Adrenal gland (tissue), 12 donors: Measurements from ENCODE around the gene KIF26B. TPM values are rescaled to one million over a fixed set of nuclear protein-coding genes. Genes with fewer than 3 reads are reported as not detected.
"Not testable (repeated sequence)": the region's sequence is repeated elsewhere in the genome, so short reads cannot be mapped to it uniquely, and the experiment has no call there.

Experiments
- DNase-seq, 7 donors: peaks; one replicate each; pipeline ENCODE4 v3.0.0-alpha.2; 2019 to 2020
- H3K27ac ChIP-seq, 5 donors: fragments of 200-600 bp; sonication (generic) in 4 of 5; 1 replicate in 3 of 5; 2 replicates in 2 of 5; pipeline versions ENCODE4 v1.5.1 to v1.8.0; 2016 to 2020; ENCODE audit warnings: mild to moderate bottlenecking in 1 of 5
- H3K27me3 ChIP-seq: fragments of 200-600 bp; 2 replicates; pipeline ENCODE4 v1.8.0; 2021
- H3K36me3 ChIP-seq, 2 donors: fragments of 200-600 bp; replicated peaks in 1 of 2; 1 replicate in 1 of 2; 2 replicates in 1 of 2; pipeline versions ENCODE4 v1.5.1 to v1.8.0; 2018 to 2022
- H3K4me1 ChIP-seq, 2 donors: fragments of 200-600 bp; replicated peaks in 1 of 2; 1 replicate in 1 of 2; 2 replicates in 1 of 2; pipeline versions ENCODE4 v1.5.1 to v1.8.0; 2018 to 2021
- H3K4me3 ChIP-seq, 4 donors: fragments of 200-600 bp; sonication (generic) in 3 of 4; one replicate each; pipeline ENCODE4 v1.5.1; 2016 to 2018
- H3K9me3 ChIP-seq, 3 donors: fragments of 200-600 bp; sonication (generic) in 1 of 3; replicated peaks in 1 of 3; 1 replicate in 2 of 3; 2 replicates in 1 of 3; pipeline versions ENCODE4 v1.5.1 to v1.8.0; 2016 to 2021
- POLR2A ChIP-seq, 2 donors: fragments of 450-650 bp; IDR thresholded peaks; one replicate each; pipeline ENCODE4 v1.6.1; 2017; ENCODE audit warnings: antibody characterized with exemption in 2 of 2, mild to moderate bottlenecking in 2 of 2, moderate library complexity in 1 of 2
- WGBS, 4 donors: extraction: QIAGEN DNeasy Blood & Tissue Kit in 2 of 4; methylation state at CpG; one replicate each; pipeline versions ENCODE4 v1.1.5 to v1.1.7; 2013 to 2017; 5-methylcytosine and 5-hydroxymethylcytosine counted together
- intact Hi-C, 2 donors: fragments of 100-400 bp; cut with DNase I; formaldehyde crosslinking; loops; one replicate each; pipeline versions ENCODE4 v1.14.1 to v1.15.0; 2022 to 2023
- polyA plus RNA-seq, 3 donors: library from polyadenylated mRNA; stranded (reverse); fragments of 200-250 nt in 2 of 3; fragments of 350-450 nt in 1 of 3; fragmentation: Illumina TruSeq in 1 of 3; extraction: RNeasy Lipid Tissue Mini Kit (QIAGEN cat#74804) in 1 of 3; gene quantifications; one replicate each; pipeline ENCODE4 v1.2.3, GENCODE V29; 2013 to 2014
- total RNA-seq, 9 donors: library from RNA; depleted of rRNA in 4 of 9; stranded (reverse); fragments of >200 nt in 4 of 9; fragments of 120-200 nt in 1 of 9; fragmentation: NEBNext Ultra II Directional in 1 of 9; extraction: Animal tissue kit (Norgen Biotek cat#: 25700) in 1 of 9; gene quantifications; one replicate each; pipeline versions ENCODE4 v1.1.0 to v1.2.4, GENCODE V29; 2013 to 2023
- TF ChIP-seq, protein P1 (sequence below), 6 experiments: fragments of 450-650 bp in 4 of 6; fragments of 200-600 bp in 2 of 6; sonication (generic) in 1 of 6; IDR thresholded peaks; 1 replicate in 5 of 6; 2 replicates in 1 of 6; pipeline versions ENCODE4 v1.5.1 to v1.8.0; 2016 to 2021; ENCODE audit warnings: antibody characterized with exemption in 6 of 6, mild to moderate bottlenecking in 2 of 6, moderate library complexity in 1 of 6
- donor health status: healthy with polysubstance abuse.
- donor health status: Bipolar disorder and iron deficiency.
- donor health status: DM: yes; HTN: yes; CAD: no.
- donor health status: DM: no; HTN: no; CAD: no.
- donor health status: DM: no; HTN: no; CAD: no.
- donor health status: DM: yes; HTN: yes; CAD: no.

The KIF26B gene
- total and polyA plus RNA-seq, 12 donors = 0.20 to 4.6 (median 2.6) TPM

DNA sequence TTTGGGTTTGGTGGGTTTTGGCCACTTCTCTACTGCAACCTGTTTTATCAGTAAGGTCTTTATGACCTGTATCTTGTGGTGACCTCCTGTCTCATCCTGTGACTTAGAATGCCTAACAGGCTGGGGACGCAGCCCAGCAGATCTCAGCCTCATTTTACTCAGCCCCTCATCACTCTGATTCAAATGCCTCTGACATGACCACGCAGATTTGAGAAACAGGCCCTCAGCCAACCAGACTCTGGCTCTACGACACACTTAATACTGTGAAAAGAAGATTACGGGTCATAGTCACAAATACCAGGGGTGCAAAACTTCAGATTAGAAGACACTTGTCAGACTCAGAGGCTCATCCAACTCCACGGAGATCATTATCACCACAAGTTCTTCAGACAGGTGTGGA lies 28.3 kb upstream of the KIF26B start:
- TF ChIP-seq POLR2A (IDR thresholded peaks at IDR 0.05) = no peak
- TF ChIP-seq, protein P1, sequence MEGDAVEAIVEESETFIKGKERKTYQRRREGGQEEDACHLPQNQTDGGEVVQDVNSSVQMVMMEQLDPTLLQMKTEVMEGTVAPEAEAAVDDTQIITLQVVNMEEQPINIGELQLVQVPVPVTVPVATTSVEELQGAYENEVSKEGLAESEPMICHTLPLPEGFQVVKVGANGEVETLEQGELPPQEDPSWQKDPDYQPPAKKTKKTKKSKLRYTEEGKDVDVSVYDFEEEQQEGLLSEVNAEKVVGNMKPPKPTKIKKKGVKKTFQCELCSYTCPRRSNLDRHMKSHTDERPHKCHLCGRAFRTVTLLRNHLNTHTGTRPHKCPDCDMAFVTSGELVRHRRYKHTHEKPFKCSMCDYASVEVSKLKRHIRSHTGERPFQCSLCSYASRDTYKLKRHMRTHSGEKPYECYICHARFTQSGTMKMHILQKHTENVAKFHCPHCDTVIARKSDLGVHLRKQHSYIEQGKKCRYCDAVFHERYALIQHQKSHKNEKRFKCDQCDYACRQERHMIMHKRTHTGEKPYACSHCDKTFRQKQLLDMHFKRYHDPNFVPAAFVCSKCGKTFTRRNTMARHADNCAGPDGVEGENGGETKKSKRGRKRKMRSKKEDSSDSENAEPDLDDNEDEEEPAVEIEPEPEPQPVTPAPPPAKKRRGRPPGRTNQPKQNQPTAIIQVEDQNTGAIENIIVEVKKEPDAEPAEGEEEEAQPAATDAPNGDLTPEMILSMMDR (IDR thresholded peaks at IDR 0.05) = no peak
- no peak overlapping the region for H3K27ac ChIP-seq
- no peak for DNase-seq
- WGBS, 4 donors = 76 to 90% (median 83%) methylated on average over 5 of the region's 5 CpGs
- no peaks in the 10 kb centered on the region for H3K9me3 ChIP-seq
- intact Hi-C loops = no loop called here
- H3K4me1 ChIP-seq = no peaks in the 10 kb centered on the region
- no peak overlapping the region for H3K4me3 ChIP-seq
- H3K36me3 ChIP-seq = no peaks in the 10 kb centered on the region
- no peaks in the 10 kb centered on the region for H3K27me3 ChIP-seq

DNA sequence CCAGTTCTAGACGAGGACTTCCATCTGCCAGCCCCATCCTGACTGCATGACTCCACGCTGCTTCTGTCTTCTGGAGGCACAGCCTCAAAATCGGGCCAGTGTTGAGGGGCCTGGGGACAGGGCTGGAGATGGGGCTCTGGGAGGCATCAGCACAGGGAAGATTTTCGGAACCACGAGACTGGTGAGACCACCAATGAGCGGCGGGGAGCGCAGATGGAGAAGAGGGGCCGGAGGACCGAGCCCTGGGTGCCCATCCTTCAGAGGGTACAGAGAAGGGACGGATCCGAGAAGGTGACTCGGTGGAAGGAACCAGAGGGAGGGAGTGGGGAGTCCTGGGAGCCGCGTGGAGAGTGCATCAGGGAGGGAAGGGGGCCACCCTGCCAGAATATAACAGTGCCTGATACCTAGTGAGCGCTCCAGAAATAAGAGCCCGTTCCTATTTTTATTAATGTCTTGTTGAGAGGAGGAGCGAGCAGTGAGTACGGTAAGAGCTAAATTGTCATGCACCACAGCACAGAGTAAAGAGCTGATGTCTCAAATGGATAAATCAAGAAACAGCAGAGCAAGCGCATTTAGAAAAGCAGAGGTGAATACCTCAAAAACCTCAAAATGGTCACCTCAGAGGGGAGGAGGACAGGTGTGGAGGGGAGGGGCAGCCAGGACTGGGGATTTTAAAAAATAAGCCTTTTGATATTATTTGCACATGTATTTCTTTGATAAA lies 26.2 kb upstream of the KIF26B start:
- Histone ChIP-seq H3K36me3 (no peaks in the 10 kb centered on the region), H3K4me3 (no peak overlapping the region), H3K9me3 (no peaks in the 10 kb centered on the region), H3K4me1 (no peaks in the 10 kb centered on the region), H3K27me3 (no peaks in the 10 kb centered on the region), H3K27ac (no peak overlapping the region)
- DNase-seq = no peak
- intact Hi-C loops = no loop called here
- WGBS, 4 donors = 75 to 83% (median 78%) methylated on average over 20 of the region's 20 CpGs
- TF ChIP-seq, protein P1 (IDR thresholded peaks at IDR 0.05) = no peak
- no peak for TF ChIP-seq POLR2A (IDR thresholded peaks at IDR 0.05)

DNA sequence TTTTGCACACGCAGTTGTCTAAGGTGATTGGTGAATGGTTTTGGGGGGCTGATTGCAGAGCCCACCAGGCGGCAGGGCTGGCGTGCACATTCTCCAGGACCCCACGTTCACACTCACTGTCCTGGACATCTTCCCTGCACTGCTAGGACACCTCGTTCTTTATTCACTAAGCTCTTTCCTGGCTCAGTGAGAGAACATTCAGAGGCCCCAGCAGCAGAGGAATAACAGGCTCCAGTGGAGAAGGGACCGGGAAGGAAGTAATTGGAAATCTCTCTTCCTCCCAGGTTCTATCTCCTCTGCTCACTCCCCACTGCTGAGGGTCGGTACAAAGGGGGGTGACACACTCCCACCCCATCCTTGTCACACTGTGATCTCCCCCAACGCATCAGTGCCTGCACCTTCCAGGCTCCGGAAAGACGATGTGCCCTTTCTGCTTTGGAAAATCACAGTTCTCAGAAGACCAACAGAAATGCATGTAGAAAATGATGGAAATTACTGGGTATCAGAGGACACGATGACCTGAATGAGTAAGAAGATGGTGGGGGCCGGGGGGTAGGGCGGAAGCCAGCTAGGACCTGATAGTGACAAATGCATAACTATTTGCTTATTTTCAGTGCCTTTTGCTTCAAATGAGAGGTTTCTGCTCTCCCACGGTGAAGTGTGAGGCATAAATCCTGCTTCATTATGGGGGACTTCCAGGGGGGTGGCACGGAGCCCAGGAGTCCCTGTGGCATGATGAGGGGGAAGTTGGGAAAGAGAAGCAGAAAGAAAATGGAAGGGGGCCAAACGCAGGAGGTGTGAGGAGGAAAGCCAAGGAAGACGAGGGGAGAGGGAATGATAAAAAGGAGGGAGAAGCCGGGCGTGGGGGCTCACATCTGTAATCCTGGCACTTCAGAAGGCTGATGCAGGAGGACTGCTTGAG lies 25.2 kb upstream of the KIF26B start:
- Histone ChIP-seq H3K4me3 (no peak overlapping the region), H3K27ac (no peak overlapping the region), H3K36me3 (no peaks in the 10 kb centered on the region), H3K27me3 (no peaks in the 10 kb centered on the region), H3K9me3 (no peaks in the 10 kb centered on the region), H3K4me1 (no peaks in the 10 kb centered on the region)
- intact Hi-C loops = no loop called here
- WGBS, 4 donors = 29 to 46% (median 40%) methylated on average over 17 to 19 of the region's 19 CpGs
- TF ChIP-seq, protein P1 (IDR thresholded peaks at IDR 0.05) = no peak
- TF ChIP-seq POLR2A (IDR thresholded peaks at IDR 0.05) = no peak
- DNase-seq = peak in 1 of 7 donors; percentile 18

DNA sequence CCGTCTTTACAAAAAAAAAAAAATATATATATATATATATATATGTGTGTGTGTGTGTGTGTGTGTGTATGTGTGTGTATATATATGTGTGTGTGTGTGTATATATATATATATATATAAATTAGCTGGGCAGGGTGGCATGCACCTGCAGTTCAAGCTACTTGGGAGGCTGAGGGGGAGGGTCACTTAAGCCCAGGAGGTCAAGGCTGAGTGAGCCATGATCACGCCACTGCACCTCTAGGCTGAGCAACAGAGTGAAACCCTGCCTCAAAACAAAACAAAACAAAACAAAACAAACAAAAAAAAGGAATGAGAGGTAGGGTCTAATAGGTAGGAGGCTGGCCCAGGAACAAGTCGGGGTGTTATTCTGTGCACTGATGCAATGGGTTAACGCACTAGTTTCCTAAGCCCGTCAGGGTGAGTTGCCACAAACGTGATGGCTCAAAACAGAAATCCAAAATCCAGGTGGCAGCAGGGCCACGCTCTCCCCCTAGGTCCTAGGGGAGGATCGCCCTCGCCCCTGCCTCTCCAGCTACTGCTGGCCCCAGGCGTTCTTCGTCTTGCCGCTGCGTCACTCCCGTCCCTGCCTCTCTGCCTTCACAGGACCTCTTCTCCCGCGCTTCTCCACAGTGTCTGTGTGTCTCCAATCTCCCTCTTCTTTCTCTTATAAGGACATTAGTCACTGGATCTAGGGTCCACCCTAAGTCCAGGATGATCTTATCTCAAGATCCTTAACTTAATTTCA lies 24.3 kb upstream of the KIF26B start:
- WGBS, 4 donors = 39 to 74% (median 68%) methylated on average over 16 of the region's 16 CpGs
- H3K9me3 ChIP-seq, H3K27me3 ChIP-seq, H3K4me1 ChIP-seq, H3K27ac ChIP-seq, H3K36me3 ChIP-seq, intact Hi-C loops, H3K4me3 ChIP-seq: not testable (repeated sequence)
- peak in 1 of 7 donors; percentile 8 for DNase-seq
